ENCODE measurements around the gene TXNRD3. TPM values are rescaled to one million over a fixed set of nuclear protein-coding genes. Genes with fewer than 3 reads are reported as not detected.

The TXNRD3 gene
- total RNA-seq, 1 donor from 2014 or later, result 1.8 TPM

DNA sequence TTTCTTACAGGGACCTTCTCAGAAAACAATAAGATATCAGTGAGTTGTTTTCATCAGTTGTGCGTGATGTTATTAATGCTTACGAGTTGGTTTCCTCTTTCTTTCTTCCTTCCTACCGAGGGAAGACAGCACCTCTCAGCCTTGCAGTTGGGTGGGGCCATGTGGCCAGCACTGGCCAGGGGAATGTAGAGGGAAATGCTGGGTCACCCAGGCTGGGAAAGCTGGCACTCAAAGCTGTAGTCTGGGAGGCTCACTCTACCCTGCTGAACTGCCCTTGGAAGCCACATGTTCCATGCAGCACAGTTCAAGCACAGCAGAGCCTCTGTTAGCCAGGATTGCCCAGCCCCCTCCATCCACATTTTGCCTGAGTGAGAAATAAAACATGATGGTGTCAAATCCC lies 39.0 kb upstream of the TXNRD3 start:
- H3K4me3 Mint-ChIP-seq (ENCODE audit: unreplicated experiment), result no peak overlapping the region
- no peak for DNase-seq
- TF ChIP-seq, protein P1, sequence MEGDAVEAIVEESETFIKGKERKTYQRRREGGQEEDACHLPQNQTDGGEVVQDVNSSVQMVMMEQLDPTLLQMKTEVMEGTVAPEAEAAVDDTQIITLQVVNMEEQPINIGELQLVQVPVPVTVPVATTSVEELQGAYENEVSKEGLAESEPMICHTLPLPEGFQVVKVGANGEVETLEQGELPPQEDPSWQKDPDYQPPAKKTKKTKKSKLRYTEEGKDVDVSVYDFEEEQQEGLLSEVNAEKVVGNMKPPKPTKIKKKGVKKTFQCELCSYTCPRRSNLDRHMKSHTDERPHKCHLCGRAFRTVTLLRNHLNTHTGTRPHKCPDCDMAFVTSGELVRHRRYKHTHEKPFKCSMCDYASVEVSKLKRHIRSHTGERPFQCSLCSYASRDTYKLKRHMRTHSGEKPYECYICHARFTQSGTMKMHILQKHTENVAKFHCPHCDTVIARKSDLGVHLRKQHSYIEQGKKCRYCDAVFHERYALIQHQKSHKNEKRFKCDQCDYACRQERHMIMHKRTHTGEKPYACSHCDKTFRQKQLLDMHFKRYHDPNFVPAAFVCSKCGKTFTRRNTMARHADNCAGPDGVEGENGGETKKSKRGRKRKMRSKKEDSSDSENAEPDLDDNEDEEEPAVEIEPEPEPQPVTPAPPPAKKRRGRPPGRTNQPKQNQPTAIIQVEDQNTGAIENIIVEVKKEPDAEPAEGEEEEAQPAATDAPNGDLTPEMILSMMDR (IDR thresholded peaks at IDR 0.05; ENCODE audit: partially characterized antibody, unreplicated experiment), result no peak
- H3K27me3 Mint-ChIP-seq (ENCODE audit: unreplicated experiment), result no peaks in the 10 kb centered on the region
- peaks cover 4% of the 10 kb centered on the region for H3K4me1 Mint-ChIP-seq (ENCODE audit: low read depth, unreplicated experiment)
- H3K9me3 Mint-ChIP-seq (ENCODE audit: unreplicated experiment), result peaks cover 2% of the 10 kb centered on the region
- H3K27ac Mint-ChIP-seq (ENCODE audit: unreplicated experiment), result no peak overlapping the region
- no peaks in the 10 kb centered on the region for H3K36me3 Mint-ChIP-seq (ENCODE audit: unreplicated experiment)

DNA sequence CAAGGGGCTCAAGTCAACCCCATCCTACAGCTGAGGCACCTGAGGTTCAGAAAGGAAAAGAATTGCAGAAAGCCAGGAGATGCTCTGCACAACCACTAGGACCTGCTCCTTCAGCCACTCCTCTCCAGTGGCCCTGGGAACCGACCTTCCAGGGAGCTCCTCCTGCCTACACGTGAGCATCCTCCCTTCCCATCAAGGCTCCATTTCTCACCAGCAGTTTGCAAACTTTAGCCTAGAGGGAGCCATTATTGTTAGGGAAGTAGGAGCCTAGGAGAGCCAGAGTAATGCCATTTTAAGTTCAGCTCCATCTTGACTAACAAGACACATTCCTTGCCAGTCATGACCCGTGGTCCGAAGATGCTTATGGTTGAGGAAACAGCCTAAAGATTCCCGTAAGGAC lies 37.9 kb upstream of the TXNRD3 start:
- H3K4me1 Mint-ChIP-seq (ENCODE audit: low read depth, unreplicated experiment), result peaks cover 2% of the 10 kb centered on the region
- no peak for DNase-seq
- H3K4me3 Mint-ChIP-seq (ENCODE audit: unreplicated experiment), result no peak overlapping the region
- no peak overlapping the region for H3K27ac Mint-ChIP-seq (ENCODE audit: unreplicated experiment)
- peaks cover 2% of the 10 kb centered on the region for H3K9me3 Mint-ChIP-seq (ENCODE audit: unreplicated experiment)
- no peaks in the 10 kb centered on the region for H3K36me3 Mint-ChIP-seq (ENCODE audit: unreplicated experiment)
- no peaks in the 10 kb centered on the region for H3K27me3 Mint-ChIP-seq (ENCODE audit: unreplicated experiment)
- TF ChIP-seq, protein P1 (IDR thresholded peaks at IDR 0.05; ENCODE audit: partially characterized antibody, unreplicated experiment), result no peak

DNA sequence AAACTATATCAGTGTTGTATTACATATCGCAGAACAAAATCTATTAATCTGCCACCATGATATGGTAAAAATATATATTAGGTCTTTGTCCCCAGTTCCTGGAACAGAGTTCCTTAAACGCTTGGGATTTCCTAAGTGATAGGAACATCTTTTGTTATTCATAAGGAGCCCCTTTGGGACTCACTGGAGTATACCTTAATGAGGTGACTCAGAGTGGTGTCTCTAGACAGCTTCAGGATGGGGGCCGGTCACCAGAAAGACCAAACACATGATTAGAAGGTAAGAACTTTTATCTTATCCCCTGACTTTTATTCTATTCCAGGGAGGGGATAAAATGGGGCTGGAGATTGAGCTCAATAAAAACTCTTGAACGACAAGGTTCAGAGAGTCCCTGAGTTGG lies 36.8 kb upstream of the TXNRD3 start:
- Mint-ChIP-seq H3K27me3 (ENCODE audit: unreplicated experiment) (no peaks in the 10 kb centered on the region), H3K27ac (ENCODE audit: unreplicated experiment) (no peak overlapping the region), H3K4me1 (ENCODE audit: low read depth, unreplicated experiment) (no peaks in the 10 kb centered on the region), H3K9me3 (ENCODE audit: unreplicated experiment) (no peaks in the 10 kb centered on the region), H3K36me3 (ENCODE audit: unreplicated experiment) (no peaks in the 10 kb centered on the region), H3K4me3 (ENCODE audit: unreplicated experiment) (no peak overlapping the region)
- TF ChIP-seq, protein P1 (IDR thresholded peaks at IDR 0.05; ENCODE audit: partially characterized antibody, unreplicated experiment), result no peak
- DNase-seq, result no peak

DNA sequence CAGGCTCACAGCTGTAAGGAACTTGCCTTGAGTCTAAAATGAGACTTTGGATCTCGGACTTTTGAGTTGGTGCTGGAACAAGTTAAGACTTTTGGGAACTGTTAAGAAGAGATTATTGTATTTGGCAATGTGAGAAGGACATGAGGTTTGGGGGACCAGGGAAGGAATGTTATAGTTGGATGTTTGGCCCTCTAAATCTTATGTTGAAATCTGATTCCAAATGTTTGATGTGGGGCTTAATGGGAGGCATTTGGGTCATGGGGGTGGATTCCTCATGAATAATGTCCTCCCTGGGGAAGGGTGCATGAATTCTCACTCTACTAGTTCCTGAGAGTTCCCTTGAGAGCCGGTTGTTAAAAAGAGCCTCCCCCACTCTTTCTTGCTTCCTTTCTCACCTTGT lies 30.6 kb upstream of the TXNRD3 start:
- peaks cover 7% of the 10 kb centered on the region for H3K9me3 Mint-ChIP-seq (ENCODE audit: unreplicated experiment)
- peaks cover 15% of the 10 kb centered on the region for H3K4me1 Mint-ChIP-seq (ENCODE audit: low read depth, unreplicated experiment)
- H3K4me3 Mint-ChIP-seq (ENCODE audit: unreplicated experiment), result no peak overlapping the region
- DNase-seq, result no peak
- no peak overlapping the region for H3K27ac Mint-ChIP-seq (ENCODE audit: unreplicated experiment)
- TF ChIP-seq, protein P1 (IDR thresholded peaks at IDR 0.05; ENCODE audit: partially characterized antibody, unreplicated experiment), result no peak
- H3K36me3 Mint-ChIP-seq (ENCODE audit: unreplicated experiment), result no peaks in the 10 kb centered on the region
- H3K27me3 Mint-ChIP-seq (ENCODE audit: unreplicated experiment), result peaks cover 3% of the 10 kb centered on the region

DNA sequence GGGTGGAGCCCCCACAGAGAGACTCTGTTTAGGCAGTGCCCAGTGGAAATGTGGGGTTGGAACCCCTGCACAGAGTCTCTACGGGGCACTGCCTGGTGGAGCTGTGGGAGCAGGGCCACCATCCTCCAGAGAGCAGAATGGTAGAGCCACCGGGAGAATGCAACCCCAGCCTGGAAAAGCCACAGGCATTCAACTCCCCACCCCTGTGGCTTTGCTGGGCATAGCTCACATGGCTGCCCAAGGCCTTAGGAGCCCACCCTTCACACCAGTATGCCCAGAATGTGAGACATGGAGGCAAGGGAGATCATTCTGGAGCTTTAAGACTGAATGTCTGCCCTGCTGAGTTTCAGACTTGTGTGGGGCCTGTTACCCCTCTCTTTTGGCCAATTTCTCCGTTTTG lies 30.1 kb upstream of the TXNRD3 start:
- Mint-ChIP-seq H3K9me3 (ENCODE audit: unreplicated experiment) (peaks cover 7% of the 10 kb centered on the region), H3K27ac (ENCODE audit: unreplicated experiment) (no peak overlapping the region), H3K27me3 (ENCODE audit: unreplicated experiment) (peaks cover 3% of the 10 kb centered on the region), H3K4me1 (ENCODE audit: low read depth, unreplicated experiment) (peaks cover 15% of the 10 kb centered on the region), H3K4me3 (ENCODE audit: unreplicated experiment) (no peak overlapping the region), H3K36me3 (ENCODE audit: unreplicated experiment) (no peaks in the 10 kb centered on the region)
- TF ChIP-seq, protein P1 (IDR thresholded peaks at IDR 0.05; ENCODE audit: partially characterized antibody, unreplicated experiment), result no peak
- DNase-seq, result no peak
